ENCODE results near the gene KRTAP12-3. TPM values are rescaled to one million over a fixed set of nuclear protein-coding genes. Genes with fewer than 3 reads are reported as not detected.

Gene KRTAP12-3
- total RNA-seq, 1 donor, result not detected

- DNase-seq (ENCODE audit: low read depth), result no peak
- no peak overlapping the region for H3K4me3 ChIP-seq (ENCODE audit: low read depth, low read length)
- TF ChIP-seq CTCF (IDR thresholded peaks at IDR 0.05; ENCODE audit: insufficient read depth, low read depth, low read length), result no peak
Measured at GRCh38 chr21:44701023-44701400, 43.3 kb downstream of the KRTAP12-3 start.

- no peak for DNase-seq (ENCODE audit: low read depth)
- no peak overlapping the region for H3K4me3 ChIP-seq (ENCODE audit: low read depth, low read length)
- no peak for TF ChIP-seq CTCF (IDR thresholded peaks at IDR 0.05; ENCODE audit: insufficient read depth, low read depth, low read length)
Measured at GRCh38 chr21:44701541-44701940, 43.8 kb downstream of the KRTAP12-3 start.

- TF ChIP-seq CTCF (IDR thresholded peaks at IDR 0.05; ENCODE audit: insufficient read depth, low read depth, low read length), result no peak
- DNase-seq (ENCODE audit: low read depth), result no peak
- H3K4me3 ChIP-seq (ENCODE audit: low read depth, low read length), result no peak overlapping the region
Measured at GRCh38 chr21:44702111-44702972, 44.6 kb downstream of the KRTAP12-3 start.

- no peak for TF ChIP-seq CTCF (IDR thresholded peaks at IDR 0.05; ENCODE audit: insufficient read depth, low read depth, low read length)
- no peak overlapping the region for H3K4me3 ChIP-seq (ENCODE audit: low read depth, low read length)
- DNase-seq (ENCODE audit: low read depth), result no peak
Measured at GRCh38 chr21:44702973-44703730, 45.4 kb downstream of the KRTAP12-3 start.

- TF ChIP-seq CTCF (IDR thresholded peaks at IDR 0.05; ENCODE audit: insufficient read depth, low read depth, low read length), result no peak
- H3K4me3 ChIP-seq (ENCODE audit: low read depth, low read length), result no peak overlapping the region
- no peak for DNase-seq (ENCODE audit: low read depth)
Measured at GRCh38 chr21:44703731-44704635, 46.3 kb downstream of the KRTAP12-3 start.

GRCh38 chr21:44704636-44705001 is 46.9 kb downstream of the KRTAP12-3 start:
- H3K4me3 ChIP-seq (ENCODE audit: low read depth, low read length), result no peak overlapping the region
- no peak for TF ChIP-seq CTCF (IDR thresholded peaks at IDR 0.05; ENCODE audit: insufficient read depth, low read depth, low read length)
- no peak for DNase-seq (ENCODE audit: low read depth)

Data from fibroblast of villous mesenchyme (primary cell).